Astrocyte (in vitro differentiated cells and primary cell): ENCODE measurements around the gene PPL. TPM values are rescaled to one million over a fixed set of nuclear protein-coding genes. Genes with fewer than 3 reads are reported as not detected.
A peak's percentile ranks its signal among the peaks of the same experiment; 100 is the strongest.

Experiments
- DNase-seq: peaks from one replicate; pipeline ENCODE4 v3.0.0-alpha.2; 2010; ENCODE audit warnings: low read depth
- FAIRE-seq: peaks from 2 replicates; lab custom pipeline; 2011; peaks lifted over from hg19 to GRCh38; lab: Jason Lieb, UNC
- H2AFZ ChIP-seq: 2 replicates; pipeline ENCODE4 v1.6.0; 2012; ENCODE audit warnings: low read depth, low read length, inconsistent platforms
- H3K27ac ChIP-seq: 2 replicates; pipeline ENCODE4 v1.5.1; 2011; ENCODE audit warnings: low read depth, low read length, inconsistent platforms
- H3K27me3 ChIP-seq: 2 replicates; pipeline ENCODE4 v1.6.0; 2011; ENCODE audit warnings: low read length, inconsistent platforms; ENCODE audit not compliant: insufficient read depth
- H3K36me3 ChIP-seq: 2 replicates; pipeline ENCODE4 v1.5.1; 2011; ENCODE audit warnings: low read length, inconsistent platforms; ENCODE audit not compliant: insufficient read depth
- H3K4me1 ChIP-seq: 2 replicates; pipeline ENCODE4 v1.5.1; 2011; ENCODE audit warnings: low read length, inconsistent platforms; ENCODE audit not compliant: insufficient read depth
- H3K4me2 ChIP-seq: 2 replicates; pipeline ENCODE4 v1.6.0; 2012; ENCODE audit warnings: low read length, inconsistent platforms
- H3K4me3 ChIP-seq: 2 replicates; pipeline ENCODE4 v1.5.1; 2011; ENCODE audit warnings: low read depth, mild to moderate bottlenecking, low read length, inconsistent platforms; ENCODE audit not compliant: insufficient read depth
- H3K79me2 ChIP-seq: 2 replicates; pipeline ENCODE4 v1.6.0; 2012; ENCODE audit warnings: mild to moderate bottlenecking, low read length, inconsistent platforms; ENCODE audit not compliant: insufficient read depth
- H3K9ac ChIP-seq: 2 replicates; pipeline ENCODE4 v1.6.0; 2012; ENCODE audit warnings: mild to moderate bottlenecking, low read length, inconsistent platforms
- H3K9me3 ChIP-seq: 2 replicates; pipeline ENCODE4 v1.5.1; 2012; ENCODE audit warnings: low read depth, mild to moderate bottlenecking, low read length, inconsistent platforms; ENCODE audit not compliant: insufficient read depth
- H4K20me1 ChIP-seq: 2 replicates; pipeline ENCODE4 v1.6.0; 2012; ENCODE audit warnings: low read length, inconsistent platforms; ENCODE audit not compliant: insufficient read depth
- H3K27ac Mint-ChIP-seq: one replicate; pipeline ENCODE4 v1.8.0; 2021; ENCODE audit warnings: mild to moderate bottlenecking, mixed read lengths; ENCODE audit not compliant: unreplicated experiment
- H3K27me3 Mint-ChIP-seq: one replicate; pipeline ENCODE4 v1.8.0; 2021; ENCODE audit warnings: low read depth, mixed read lengths; ENCODE audit not compliant: unreplicated experiment
- H3K36me3 Mint-ChIP-seq: one replicate; pipeline ENCODE4 v1.8.0; 2021; ENCODE audit warnings: low read depth, mixed read lengths; ENCODE audit not compliant: unreplicated experiment
- H3K4me1 Mint-ChIP-seq: one replicate; pipeline ENCODE4 v1.8.0; 2021; ENCODE audit warnings: low read depth, mixed read lengths; ENCODE audit not compliant: unreplicated experiment
- H3K4me3 Mint-ChIP-seq: one replicate; pipeline ENCODE4 v1.8.0; 2021; ENCODE audit warnings: mild to moderate bottlenecking, moderate library complexity, mixed read lengths; ENCODE audit not compliant: unreplicated experiment
- H3K9me3 Mint-ChIP-seq: one replicate; pipeline ENCODE4 v1.8.0; 2021; ENCODE audit warnings: mild to moderate bottlenecking, mixed read lengths; ENCODE audit not compliant: unreplicated experiment
- CTCF ChIP-seq: IDR thresholded peaks from 2 replicates; pipeline ENCODE4 v1.5.1; 2011; ENCODE audit warnings: low read depth, mild to moderate bottlenecking, inconsistent platforms, low read length, moderate library complexity; ENCODE audit not compliant: insufficient read depth
- EZH2 ChIP-seq: IDR thresholded peaks from 2 replicates; pipeline ENCODE4 v1.6.1; 2012; ENCODE audit warnings: mild to moderate bottlenecking, low read length, inconsistent platforms; ENCODE audit not compliant: insufficient read depth
- total RNA-seq: library from RNA; stranded (reverse); gene quantifications from 2 replicates; pipeline ENCODE4 v1.2.1, GENCODE V29; 2021

Gene PPL
- total RNA-seq, 1 donor from 2014 or later = 12.3 TPM

GRCh38 chr16:4900036-4900435 lies 36.9 kb downstream of the PPL start:
- H3K4me2 ChIP-seq = no peak overlapping the region
- H3K27me3 Mint-ChIP-seq = peaks cover 11% of the 10 kb centered on the region
- H3K79me2 ChIP-seq = no peaks in the 10 kb centered on the region
- no peaks in the 10 kb centered on the region for H3K36me3 ChIP-seq
- no peak overlapping the region for H3K4me3 ChIP-seq
- no peak overlapping the region for H2AFZ ChIP-seq
- no peak for FAIRE-seq
- no peaks in the 10 kb centered on the region for H3K9me3 ChIP-seq
- H3K27ac ChIP-seq = no peak overlapping the region
- H3K4me3 Mint-ChIP-seq = no peak overlapping the region
- H3K4me1 Mint-ChIP-seq = no peaks in the 10 kb centered on the region
- no peaks in the 10 kb centered on the region for H4K20me1 ChIP-seq
- peaks cover 4% of the 10 kb centered on the region for H3K9me3 Mint-ChIP-seq
- TF ChIP-seq EZH2 (no peak), CTCF (no peak)
- H3K36me3 Mint-ChIP-seq = peaks cover 6% of the 10 kb centered on the region
- DNase-seq = no peak
- peak overlapping the region; percentile 26 for H3K27ac Mint-ChIP-seq
- H3K4me1 ChIP-seq = no peaks in the 10 kb centered on the region
- H3K9ac ChIP-seq = no peak overlapping the region
- H3K27me3 ChIP-seq = peaks cover 9% of the 10 kb centered on the region

- peaks cover 4% of the 10 kb centered on the region for H3K27me3 ChIP-seq
- DNase-seq (no peak), FAIRE-seq (no peak)
- no peaks in the 10 kb centered on the region for H3K9me3 ChIP-seq
- H3K4me1 Mint-ChIP-seq = no peaks in the 10 kb centered on the region
- H3K4me3 ChIP-seq = no peak overlapping the region
- H3K79me2 ChIP-seq = no peaks in the 10 kb centered on the region
- no peak overlapping the region for H3K4me3 Mint-ChIP-seq
- TF ChIP-seq CTCF = no peak
- TF ChIP-seq EZH2 = no peak
- no peaks in the 10 kb centered on the region for H3K4me1 ChIP-seq
- peaks cover 4% of the 10 kb centered on the region for H3K9me3 Mint-ChIP-seq
- H2AFZ ChIP-seq = no peak overlapping the region
- no peak overlapping the region for H3K4me2 ChIP-seq
- no peak overlapping the region for H3K9ac ChIP-seq
- peaks cover 8% of the 10 kb centered on the region for H3K27me3 Mint-ChIP-seq
- no peaks in the 10 kb centered on the region for H3K36me3 ChIP-seq
- H3K27ac Mint-ChIP-seq = no peak overlapping the region
- no peaks in the 10 kb centered on the region for H4K20me1 ChIP-seq
- no peak overlapping the region for H3K27ac ChIP-seq
- peaks cover 6% of the 10 kb centered on the region for H3K36me3 Mint-ChIP-seq
Measured at GRCh38 chr16:4899474-4899846, 37.5 kb downstream of the PPL start.

- Mint-ChIP-seq H3K27ac (no peak overlapping the region), H3K36me3 (peaks cover 6% of the 10 kb centered on the region), H3K27me3 (peaks cover 3% of the 10 kb centered on the region), H3K4me1 (no peaks in the 10 kb centered on the region), H3K4me3 (no peak overlapping the region), H3K9me3 (peaks cover 4% of the 10 kb centered on the region)
- no peaks in the 10 kb centered on the region for H3K27me3 ChIP-seq
- no peak overlapping the region for H3K27ac ChIP-seq
- H3K9me3 ChIP-seq = no peaks in the 10 kb centered on the region
- no peak overlapping the region for H3K9ac ChIP-seq
- no peaks in the 10 kb centered on the region for H3K79me2 ChIP-seq
- no peak overlapping the region for H3K4me2 ChIP-seq
- FAIRE-seq = no peak
- no peak overlapping the region for H3K4me3 ChIP-seq
- DNase-seq = no peak
- H2AFZ ChIP-seq = no peak overlapping the region
- H3K36me3 ChIP-seq = no peaks in the 10 kb centered on the region
- H3K4me1 ChIP-seq = no peaks in the 10 kb centered on the region
- no peaks in the 10 kb centered on the region for H4K20me1 ChIP-seq
- TF ChIP-seq EZH2 (no peak), CTCF (no peak)
Measured at GRCh38 chr16:4898811-4899473, 38.0 kb downstream of the PPL start.
